OCI-LY1 (cell line): ENCODE data around the gene CROCC.

ENCODE experiments used
- H2AFZ ChIP-seq: fragments of 200-600 bp; sonication (generic), shearing (Covaris generic); 2 replicates; pipeline ENCODE4 v1.6.0; 2014; ENCODE audit warnings: antibody characterized with exemption, mild to moderate bottlenecking, low read length
- H3F3A ChIP-seq: fragments of 200-600 bp; sonication (generic), shearing (Covaris generic); 2 replicates; pipeline ENCODE4 v1.6.0; 2014; ENCODE audit warnings: mild to moderate bottlenecking, antibody characterized with exemption, low read length, moderate library complexity; ENCODE audit not compliant: insufficient read depth
- H3K27ac ChIP-seq: fragments of 200-600 bp; sonication (generic); 2 replicates; pipeline ENCODE4 v1.5.1; 2014; ENCODE audit warnings: low read length, mixed run types, mild to moderate bottlenecking, low read depth; ENCODE audit not compliant: poor library complexity, severe bottlenecking
- H3K27me3 ChIP-seq: fragments of 200-600 bp; sonication (generic); 2 replicates; pipeline ENCODE4 v1.6.0; 2014; ENCODE audit warnings: antibody characterized with exemption, mild to moderate bottlenecking, low read length, moderate library complexity; ENCODE audit not compliant: insufficient read depth
- H3K36me3 ChIP-seq: fragments of 200-600 bp; sonication (generic); 2 replicates; pipeline ENCODE4 v1.6.1; 2014; ENCODE audit warnings: mild to moderate bottlenecking, antibody characterized with exemption, low read length, moderate library complexity, mixed read lengths; ENCODE audit not compliant: insufficient read depth
- H3K4me1 ChIP-seq: fragments of 200-600 bp; sonication (generic); 2 replicates; pipeline ENCODE4 v1.5.1; 2014; ENCODE audit warnings: mild to moderate bottlenecking, low read length, moderate library complexity; ENCODE audit not compliant: insufficient read depth, severe bottlenecking
- H3K4me2 ChIP-seq: fragments of 200-600 bp; sonication (generic), shearing (Covaris generic); 2 replicates; pipeline ENCODE4 v1.6.1; 2014; ENCODE audit warnings: low read length
- H3K4me3 ChIP-seq: fragments of 200-600 bp; sonication (generic); 2 replicates; pipeline ENCODE4 v1.5.1; 2014; ENCODE audit warnings: low read length, low read depth, mild to moderate bottlenecking, mixed read lengths; ENCODE audit not compliant: poor library complexity, severe bottlenecking
- H3K79me2 ChIP-seq: fragments of 200-600 bp; shearing (Covaris generic); 2 replicates; pipeline ENCODE4 v1.6.1; 2016; ENCODE audit warnings: mixed run types, low read length, mixed read lengths; ENCODE audit not compliant: insufficient read depth
- H3K9ac ChIP-seq: fragments of 200-600 bp; sonication (generic), shearing (Covaris generic); 2 replicates; pipeline ENCODE4 v1.6.1; 2014; ENCODE audit warnings: mild to moderate bottlenecking, low read length, mixed read lengths
- H3K9me2 ChIP-seq: fragments of 200-600 bp; sonication (generic), shearing (Covaris generic); 2 replicates; pipeline ENCODE4 v1.6.1; 2014; ENCODE audit warnings: low read depth, mild to moderate bottlenecking, low read length, mixed read lengths
- H3K9me3 ChIP-seq: fragments of 200-600 bp; shearing (Covaris generic); 2 replicates; pipeline ENCODE4 v1.6.1; 2014; ENCODE audit warnings: low read length, mixed read lengths
- H4K20me1 ChIP-seq: fragments of 200-600 bp; sonication (generic), shearing (Covaris generic); 2 replicates; pipeline ENCODE4 v1.6.0; 2016; ENCODE audit warnings: mild to moderate bottlenecking, low read length; ENCODE audit not compliant: insufficient read depth
- EZH2 ChIP-seq: fragments of 200-600 bp; sonication (generic), shearing (Covaris generic); IDR thresholded peaks from 2 replicates; pipeline ENCODE4 v1.8.0; 2017; ENCODE audit warnings: borderline replicate concordance, mixed run types, mild to moderate bottlenecking, antibody characterized with exemption, low read length, moderate library complexity, mixed read lengths
- TF ChIP-seq, protein P1 (sequence below): fragments of 200-600 bp; sonication (generic), shearing (Covaris generic); IDR thresholded peaks from 2 replicates; pipeline ENCODE4 v1.5.1; 2017; ENCODE audit warnings: mild to moderate bottlenecking, antibody characterized with exemption, low read length, moderate library complexity, mixed read lengths

Gene CROCC

DNA sequence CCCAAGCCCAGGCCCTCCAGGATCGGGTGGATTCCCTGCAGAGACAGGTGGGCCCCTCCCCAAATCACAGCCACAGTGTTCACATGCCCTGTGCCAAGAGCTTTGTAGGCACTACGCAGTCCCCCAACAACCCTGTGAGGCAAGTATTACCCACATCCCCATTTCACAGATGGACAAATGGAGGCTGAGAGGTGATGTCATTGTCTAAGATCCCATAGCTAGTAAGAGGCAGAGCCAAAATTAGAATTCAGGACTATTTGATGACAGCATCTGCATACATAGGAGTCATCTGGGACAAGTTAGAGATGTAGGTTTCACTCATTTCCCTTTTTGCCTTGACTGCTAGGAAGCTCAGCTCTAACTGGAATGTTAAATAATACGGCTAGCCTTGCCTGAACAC is 46.6 kb downstream of the CROCC start:
- no peaks in the 10 kb centered on the region for H3F3A ChIP-seq
- no peaks in the 10 kb centered on the region for H3K79me2 ChIP-seq
- no peaks in the 10 kb centered on the region for H3K36me3 ChIP-seq
- no peak overlapping the region for H2AFZ ChIP-seq
- no peak overlapping the region for H3K4me3 ChIP-seq
- no peaks in the 10 kb centered on the region for H3K4me1 ChIP-seq
- H3K9me3 ChIP-seq, result no peaks in the 10 kb centered on the region
- no peak overlapping the region for H3K27ac ChIP-seq
- H3K27me3 ChIP-seq, result no peaks in the 10 kb centered on the region
- no peaks in the 10 kb centered on the region for H3K9me2 ChIP-seq
- H3K4me2 ChIP-seq, result no peak overlapping the region
- H3K9ac ChIP-seq, result no peak overlapping the region
- TF ChIP-seq, protein P1, sequence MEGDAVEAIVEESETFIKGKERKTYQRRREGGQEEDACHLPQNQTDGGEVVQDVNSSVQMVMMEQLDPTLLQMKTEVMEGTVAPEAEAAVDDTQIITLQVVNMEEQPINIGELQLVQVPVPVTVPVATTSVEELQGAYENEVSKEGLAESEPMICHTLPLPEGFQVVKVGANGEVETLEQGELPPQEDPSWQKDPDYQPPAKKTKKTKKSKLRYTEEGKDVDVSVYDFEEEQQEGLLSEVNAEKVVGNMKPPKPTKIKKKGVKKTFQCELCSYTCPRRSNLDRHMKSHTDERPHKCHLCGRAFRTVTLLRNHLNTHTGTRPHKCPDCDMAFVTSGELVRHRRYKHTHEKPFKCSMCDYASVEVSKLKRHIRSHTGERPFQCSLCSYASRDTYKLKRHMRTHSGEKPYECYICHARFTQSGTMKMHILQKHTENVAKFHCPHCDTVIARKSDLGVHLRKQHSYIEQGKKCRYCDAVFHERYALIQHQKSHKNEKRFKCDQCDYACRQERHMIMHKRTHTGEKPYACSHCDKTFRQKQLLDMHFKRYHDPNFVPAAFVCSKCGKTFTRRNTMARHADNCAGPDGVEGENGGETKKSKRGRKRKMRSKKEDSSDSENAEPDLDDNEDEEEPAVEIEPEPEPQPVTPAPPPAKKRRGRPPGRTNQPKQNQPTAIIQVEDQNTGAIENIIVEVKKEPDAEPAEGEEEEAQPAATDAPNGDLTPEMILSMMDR, result no peak
- no peak for TF ChIP-seq EZH2
- H4K20me1 ChIP-seq, result no peaks in the 10 kb centered on the region

DNA sequence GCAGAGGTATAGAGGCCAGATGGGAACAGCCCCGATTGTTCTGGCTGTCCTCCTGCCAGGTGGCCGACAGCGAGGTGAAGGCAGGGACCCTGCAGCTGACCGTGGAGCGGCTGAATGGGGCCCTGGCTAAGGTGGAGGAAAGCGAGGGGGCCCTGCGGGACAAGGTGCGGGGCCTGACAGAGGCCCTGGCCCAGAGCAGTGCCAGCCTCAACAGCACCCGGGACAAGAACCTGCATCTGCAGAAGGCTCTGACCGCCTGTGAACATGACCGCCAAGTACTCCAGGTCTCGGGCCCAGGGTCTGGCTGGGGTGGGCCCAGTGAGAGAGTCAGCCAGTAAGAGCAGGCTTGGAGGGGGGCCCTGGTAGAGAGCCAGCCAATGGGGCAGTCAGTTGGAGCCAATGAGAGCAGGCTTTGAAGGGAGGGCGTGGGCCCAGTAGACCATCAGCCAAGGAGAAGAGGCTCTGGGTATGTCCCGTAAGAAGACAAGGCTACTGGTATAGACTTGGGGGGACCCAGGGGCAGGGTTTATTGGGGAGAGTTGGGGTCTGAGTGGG is 47.4 kb downstream of the CROCC start:
- no peak overlapping the region for H2AFZ ChIP-seq
- H3K27ac ChIP-seq, result no peak overlapping the region
- TF ChIP-seq, protein P1, result no peak
- no peak for TF ChIP-seq EZH2
- H3K9me2 ChIP-seq, result no peaks in the 10 kb centered on the region
- H3K27me3 ChIP-seq, result no peaks in the 10 kb centered on the region
- H3K9ac ChIP-seq, result no peak overlapping the region
- H3K36me3 ChIP-seq, result no peaks in the 10 kb centered on the region
- H3K79me2 ChIP-seq, result no peaks in the 10 kb centered on the region
- no peaks in the 10 kb centered on the region for H3F3A ChIP-seq
- no peak overlapping the region for H3K4me3 ChIP-seq
- no peaks in the 10 kb centered on the region for H4K20me1 ChIP-seq
- H3K9me3 ChIP-seq, result no peaks in the 10 kb centered on the region
- no peak overlapping the region for H3K4me2 ChIP-seq
- no peaks in the 10 kb centered on the region for H3K4me1 ChIP-seq

DNA sequence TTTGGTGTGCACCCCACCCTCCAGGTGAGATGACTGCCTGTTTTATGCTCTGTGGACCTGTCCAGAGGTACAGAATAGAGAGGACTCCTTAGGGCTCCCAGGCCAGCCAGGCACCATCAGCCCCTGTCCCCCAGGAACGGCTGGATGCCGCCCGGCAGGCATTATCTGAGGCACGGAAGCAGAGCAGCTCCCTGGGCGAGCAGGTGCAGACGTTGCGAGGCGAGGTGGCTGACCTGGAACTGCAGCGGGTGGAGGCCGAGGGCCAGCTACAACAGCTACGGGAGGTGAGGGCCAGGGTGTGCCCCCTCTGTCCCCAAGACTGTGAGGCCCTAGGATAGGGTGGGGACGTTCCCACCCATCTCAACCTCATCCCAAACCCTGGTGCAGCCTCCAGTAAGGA is 47.9 kb downstream of the CROCC start:
- Histone ChIP-seq H3K4me2 (no peak overlapping the region), H4K20me1 (no peaks in the 10 kb centered on the region), H3K4me1 (no peaks in the 10 kb centered on the region), H3K9me3 (no peaks in the 10 kb centered on the region), H3K9me2 (no peaks in the 10 kb centered on the region), H2AFZ (no peak overlapping the region), H3K27ac (no peak overlapping the region), H3K27me3 (no peaks in the 10 kb centered on the region), H3K79me2 (no peaks in the 10 kb centered on the region), H3K9ac (no peak overlapping the region), H3K4me3 (no peak overlapping the region), H3F3A (no peaks in the 10 kb centered on the region), H3K36me3 (no peaks in the 10 kb centered on the region)
- no peak for TF ChIP-seq EZH2
- TF ChIP-seq, protein P1, result no peak
